Central memory CD4-positive, alpha-beta T cell (primary cell): Measurements from ENCODE around the gene PRKG1.

ENCODE experiments used
- DNase-seq: peaks from one replicate; pipeline ENCODE4 v3.0.0; 2022

PRKG1 gene

GRCh38 chr10:52106011-52106410, 1031.7 kb downstream of the PRKG1 start:
- DNase-seq: no peak

GRCh38 chr10:52106899-52107298, 1032.6 kb downstream of the PRKG1 start:
- no peak for DNase-seq

- DNase-seq: no peak
These were observed 1033.9 kb downstream of the PRKG1 start for GRCh38 chr10:52108236-52108635.

- no peak for DNase-seq
These were observed 1036.3 kb downstream of the PRKG1 start for GRCh38 chr10:52110576-52110975.

- DNase-seq: no peak
These were observed 1037.0 kb downstream of the PRKG1 start for GRCh38 chr10:52111101-52111891.

GRCh38 chr10:52115823-52116222, 1041.5 kb downstream of the PRKG1 start:
- no peak for DNase-seq

- DNase-seq: no peak
These were observed 1045.2 kb downstream of the PRKG1 start for GRCh38 chr10:52119507-52119906.

- no peak for DNase-seq
These were observed 1047.4 kb downstream of the PRKG1 start for GRCh38 chr10:52121688-52122087.

GRCh38 chr10:52128056-52128683, 1053.9 kb downstream of the PRKG1 start:
- DNase-seq: no peak

GRCh38 chr10:52129410-52130178, 1055.3 kb downstream of the PRKG1 start:
- DNase-seq: no peak

- DNase-seq: no peak
These were observed 1060.8 kb downstream of the PRKG1 start for GRCh38 chr10:52135101-52135500.

- no peak for DNase-seq
These were observed 1062.6 kb downstream of the PRKG1 start for GRCh38 chr10:52136921-52137320.

- no peak for DNase-seq
These were observed 1069.1 kb downstream of the PRKG1 start for GRCh38 chr10:52143338-52143737.

GRCh38 chr10:52145636-52146035, 1071.3 kb downstream of the PRKG1 start:
- no peak for DNase-seq

GRCh38 chr10:52146766-52147165, 1072.5 kb downstream of the PRKG1 start:
- no peak for DNase-seq

GRCh38 chr10:52170776-52171175, 1096.5 kb downstream of the PRKG1 start:
- no peak for DNase-seq

- DNase-seq: no peak
These were observed 1098.3 kb downstream of the PRKG1 start for GRCh38 chr10:52172581-52172980.

- DNase-seq: no peak
These were observed 1111.0 kb downstream of the PRKG1 start for GRCh38 chr10:52185256-52185655.

- DNase-seq: no peak
These were observed 1113.4 kb downstream of the PRKG1 start for GRCh38 chr10:52187521-52188258.

GRCh38 chr10:52191049-52191448, 1116.8 kb downstream of the PRKG1 start:
- DNase-seq: no peak

- DNase-seq: no peak
These were observed 1119.9 kb downstream of the PRKG1 start for GRCh38 chr10:52194191-52194590.

- DNase-seq: no peak
These were observed 1120.4 kb downstream of the PRKG1 start for GRCh38 chr10:52194716-52195115.

- DNase-seq: no peak
These were observed 1122.8 kb downstream of the PRKG1 start for GRCh38 chr10:52197098-52197497.
